ENCODE results near the gene MYO7B. TPM values are rescaled to one million over a fixed set of nuclear protein-coding genes. Genes with fewer than 3 reads are reported as not detected.

MYO7B gene
- total RNA-seq, 1 donor from 2014 or later, result 5.2 TPM

- Histone ChIP-seq H3K4me1 (peaks cover 53% of the 10 kb centered on the region), H3K27ac (peak overlapping the region; percentile 56)
These were observed 107.4 kb downstream of the MYO7B start for GRCh38 chr2:127642706-127643438.

GRCh38 chr2:127643439-127644065 is 108.1 kb downstream of the MYO7B start:
- no peak for TF ChIP-seq CTCF (IDR thresholded peaks at IDR 0.05)
- H3K4me1 ChIP-seq, result peaks cover 50% of the 10 kb centered on the region
- no peak for ATAC-seq
- no peaks in the 10 kb centered on the region for H3K27me3 ChIP-seq (ENCODE audit: low read depth)
- no peak overlapping the region for H3K4me3 ChIP-seq
- no peaks in the 10 kb centered on the region for H3K9me3 ChIP-seq
- intact Hi-C loops (cut with DNase I), result no loop called here
- DNase-seq, result no peak
- peaks cover 15% of the 10 kb centered on the region for H3K36me3 ChIP-seq
- H3K27ac ChIP-seq, result no peak overlapping the region

More at GRCh38 chr2:127642706-127643438, 107.4 kb downstream of the MYO7B start:
- no peak for DNase-seq
- no peak for ATAC-seq
- H3K36me3 ChIP-seq, result peaks cover 15% of the 10 kb centered on the region
- intact Hi-C loops (cut with DNase I), result no loop called here
- H3K27me3 ChIP-seq (ENCODE audit: low read depth), result no peaks in the 10 kb centered on the region
- TF ChIP-seq CTCF (IDR thresholded peaks at IDR 0.05), result no peak
- H3K4me3 ChIP-seq, result no peak overlapping the region
- no peaks in the 10 kb centered on the region for H3K9me3 ChIP-seq

DNA sequence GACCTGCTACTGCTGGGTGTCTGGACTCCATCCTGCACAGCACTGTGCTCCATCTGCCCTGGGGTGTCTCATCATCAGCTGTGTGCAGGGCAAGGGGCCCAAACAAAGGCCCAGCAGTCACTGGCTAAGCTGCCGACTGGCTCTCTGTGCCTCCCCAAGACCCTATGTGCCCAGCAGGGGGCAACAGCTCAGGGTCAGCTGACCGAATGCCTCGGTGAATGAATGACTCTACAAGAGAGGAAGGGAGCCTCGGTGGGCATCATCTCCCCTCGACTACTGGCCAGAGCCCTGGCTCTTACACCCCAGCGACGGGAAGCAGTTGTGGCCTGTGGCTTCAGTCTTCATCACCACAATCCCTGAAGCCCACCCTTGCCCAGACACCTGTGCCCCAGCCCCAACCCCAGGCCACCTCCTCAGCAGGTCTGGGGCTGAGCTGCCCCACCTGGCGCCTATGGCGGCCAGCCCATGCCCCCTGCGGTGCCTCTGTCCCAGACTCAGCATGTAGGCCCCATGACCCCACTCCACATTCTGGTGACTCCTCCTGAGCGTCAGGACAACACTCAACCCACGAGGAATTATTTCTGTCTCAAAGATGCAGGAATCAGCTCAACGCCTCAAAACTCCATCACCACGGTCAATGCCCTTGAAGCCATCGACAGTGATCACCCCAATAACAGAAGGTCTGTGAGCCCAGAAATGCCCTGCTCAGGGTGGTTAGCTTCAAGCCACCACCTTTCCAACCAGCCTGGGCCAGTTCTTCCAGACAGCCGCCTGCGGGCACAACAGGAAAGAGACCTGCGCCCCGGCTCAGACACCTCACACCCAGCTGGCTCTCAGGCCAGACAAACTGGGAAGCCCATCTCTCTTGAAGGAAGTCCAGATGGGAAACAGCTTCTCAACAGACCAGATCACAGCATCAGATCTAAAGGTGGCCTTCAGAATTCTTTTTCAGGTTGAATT is 108.9 kb downstream of the MYO7B start:
- Histone ChIP-seq H3K4me1 (peaks cover 51% of the 10 kb centered on the region), H3K4me3 (no peak overlapping the region), H3K9me3 (no peaks in the 10 kb centered on the region), H3K27me3 (ENCODE audit: low read depth) (no peaks in the 10 kb centered on the region), H3K36me3 (peaks cover 15% of the 10 kb centered on the region), H3K27ac (no peak overlapping the region)
- no peak for TF ChIP-seq CTCF (IDR thresholded peaks at IDR 0.05)
- ATAC-seq (no peak), DNase-seq (no peak)
- intact Hi-C loops (cut with DNase I), result no loop called here

DNA sequence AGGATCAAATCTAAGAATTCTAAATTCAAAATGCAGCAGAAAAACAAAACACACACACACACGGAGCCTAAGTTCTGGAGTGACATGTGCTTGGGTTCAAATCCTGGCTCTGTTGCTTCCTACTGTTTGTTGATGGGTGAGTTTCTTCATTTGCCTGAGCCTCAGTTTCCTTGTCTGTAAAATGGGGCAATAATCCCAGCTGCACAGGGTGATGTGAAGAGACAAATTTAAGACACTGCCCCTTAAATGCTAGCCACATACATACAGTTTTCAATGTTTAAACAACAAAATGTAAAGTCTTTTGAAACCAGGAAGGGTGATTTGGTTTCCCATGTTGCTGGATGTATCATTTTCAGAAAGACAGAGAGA is 109.5 kb downstream of the MYO7B start:
- H3K4me1 ChIP-seq, result peaks cover 58% of the 10 kb centered on the region
- ATAC-seq (no peak), DNase-seq (no peak)
- intact Hi-C loops (cut with DNase I), result no loop called here
- H3K27ac ChIP-seq, result no peak overlapping the region
- no peaks in the 10 kb centered on the region for H3K9me3 ChIP-seq
- TF ChIP-seq CTCF (IDR thresholded peaks at IDR 0.05), result no peak
- no peaks in the 10 kb centered on the region for H3K27me3 ChIP-seq (ENCODE audit: low read depth)
- H3K4me3 ChIP-seq, result no peak overlapping the region
- peaks cover 12% of the 10 kb centered on the region for H3K36me3 ChIP-seq
